ENCODE measurements around the gene UEVLD.

Gene UEVLD

GRCh38 chr11:18581825-18582224, 6.7 kb downstream of the UEVLD start:
- DNase-seq (ENCODE audit: low read depth) = no peak

GRCh38 chr11:18580113-18580766, 8.3 kb downstream of the UEVLD start:
- no peak for DNase-seq (ENCODE audit: low read depth)

DNA sequence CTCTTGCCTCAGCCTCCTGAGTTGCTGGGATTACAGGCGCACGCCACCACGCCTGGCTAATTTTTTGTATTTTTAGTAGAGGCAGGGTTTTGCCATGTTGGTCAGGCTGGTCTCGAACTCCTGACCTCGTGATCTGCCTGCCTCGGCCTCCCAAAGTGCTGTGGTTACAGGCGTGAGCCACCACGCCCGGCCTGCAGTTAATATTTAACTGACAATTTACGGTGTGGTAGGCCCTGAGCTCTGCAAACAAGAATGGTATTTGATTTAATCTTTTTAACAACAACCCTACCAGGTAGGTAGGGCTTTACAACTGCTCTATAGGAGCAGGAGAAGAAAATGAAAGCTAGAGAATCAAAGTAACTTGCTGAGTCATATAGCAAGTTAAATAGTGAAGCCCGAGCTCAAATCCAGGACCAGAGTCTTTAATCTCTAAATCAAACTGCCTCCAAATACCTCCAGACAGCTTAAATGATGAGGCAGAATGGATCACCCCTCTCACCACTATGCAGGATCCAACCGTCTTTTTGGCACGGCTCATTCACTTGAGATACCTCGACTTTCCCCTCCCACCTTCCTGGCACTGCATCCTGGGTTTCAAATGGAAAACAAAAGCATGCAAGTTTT, 9.4 kb downstream of the UEVLD start:
- no peak for DNase-seq (ENCODE audit: low read depth)

- no peak for DNase-seq (ENCODE audit: low read depth)
Observed at GRCh38 chr11:18575361-18575760, 13.2 kb downstream of the UEVLD start.

DNA sequence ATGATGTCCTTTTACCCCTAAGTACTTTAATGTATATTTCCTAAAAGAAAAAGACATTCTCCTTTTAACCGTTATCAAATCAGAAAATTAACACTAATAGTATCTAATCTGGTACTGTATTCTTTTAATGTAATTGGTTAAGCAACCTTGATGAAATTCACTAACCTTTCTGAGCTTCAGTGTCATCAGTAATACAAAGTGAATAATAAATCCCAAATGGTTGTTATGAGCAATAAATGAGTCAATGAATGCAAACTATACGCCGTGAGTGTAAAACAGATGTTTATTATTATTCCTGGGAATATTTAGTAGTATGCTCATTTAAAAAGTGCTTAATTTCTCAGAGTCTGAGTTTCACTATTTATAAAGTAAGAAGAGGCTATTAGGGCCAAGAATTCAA, 21.5 kb downstream of the UEVLD start:
- no peak for DNase-seq (ENCODE audit: low read depth)

GRCh38 chr11:18566406-18566805, 22.1 kb downstream of the UEVLD start:
- no peak for DNase-seq (ENCODE audit: low read depth)

DNA sequence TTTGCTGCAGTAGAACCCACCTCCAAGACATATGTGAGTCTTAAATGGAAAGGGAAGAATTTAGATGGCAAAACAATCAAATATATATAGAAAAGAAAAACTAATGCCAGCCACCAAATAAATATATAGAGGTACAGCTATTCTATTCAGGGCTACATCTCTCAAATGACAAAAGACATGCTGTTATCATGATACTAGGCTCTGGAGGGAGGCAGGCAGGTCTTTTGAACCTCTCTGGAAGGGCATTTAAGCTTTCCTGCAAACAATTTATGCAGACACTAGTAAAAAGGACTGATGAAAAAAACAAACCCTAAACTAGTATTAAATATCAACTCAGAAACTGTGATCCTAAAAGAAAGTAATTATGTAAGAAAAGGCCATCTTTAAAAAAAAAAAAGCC, 24.4 kb downstream of the UEVLD start:
- no peak for DNase-seq (ENCODE audit: low read depth)

DNA sequence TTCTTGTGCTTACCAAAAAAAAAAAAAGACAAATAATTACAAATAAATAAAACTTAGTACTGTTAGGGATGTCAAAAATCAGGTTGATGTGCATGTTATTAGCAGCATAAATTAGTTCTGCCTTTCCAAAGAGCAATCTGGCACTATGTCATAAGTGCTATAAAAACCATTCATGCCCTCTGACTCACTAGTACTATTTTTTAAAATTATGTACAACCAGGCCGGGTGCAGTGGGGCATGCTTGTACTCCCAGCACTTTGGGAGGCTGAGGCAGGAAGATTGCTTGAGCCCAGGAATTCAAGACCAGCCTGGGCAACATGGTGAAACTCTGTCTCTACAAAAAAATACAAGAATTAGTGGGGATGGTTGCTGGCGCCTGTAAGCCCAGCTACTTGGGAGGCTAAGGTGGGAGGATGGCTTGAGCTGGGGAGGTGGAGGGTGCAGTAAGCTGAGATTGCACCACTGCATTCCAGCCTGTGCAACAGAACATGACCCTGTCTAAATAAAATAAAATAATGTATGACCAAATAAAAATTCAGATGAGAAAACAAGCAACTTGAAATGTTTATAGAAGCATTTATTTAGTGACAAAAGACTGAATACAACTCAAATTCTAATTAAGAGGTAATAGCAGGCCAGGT, 25.3 kb downstream of the UEVLD start:
- DNase-seq (ENCODE audit: low read depth) = no peak

- DNase-seq (ENCODE audit: low read depth) = no peak
Observed at GRCh38 chr11:18548001-18548400, 40.5 kb downstream of the UEVLD start.

DNA sequence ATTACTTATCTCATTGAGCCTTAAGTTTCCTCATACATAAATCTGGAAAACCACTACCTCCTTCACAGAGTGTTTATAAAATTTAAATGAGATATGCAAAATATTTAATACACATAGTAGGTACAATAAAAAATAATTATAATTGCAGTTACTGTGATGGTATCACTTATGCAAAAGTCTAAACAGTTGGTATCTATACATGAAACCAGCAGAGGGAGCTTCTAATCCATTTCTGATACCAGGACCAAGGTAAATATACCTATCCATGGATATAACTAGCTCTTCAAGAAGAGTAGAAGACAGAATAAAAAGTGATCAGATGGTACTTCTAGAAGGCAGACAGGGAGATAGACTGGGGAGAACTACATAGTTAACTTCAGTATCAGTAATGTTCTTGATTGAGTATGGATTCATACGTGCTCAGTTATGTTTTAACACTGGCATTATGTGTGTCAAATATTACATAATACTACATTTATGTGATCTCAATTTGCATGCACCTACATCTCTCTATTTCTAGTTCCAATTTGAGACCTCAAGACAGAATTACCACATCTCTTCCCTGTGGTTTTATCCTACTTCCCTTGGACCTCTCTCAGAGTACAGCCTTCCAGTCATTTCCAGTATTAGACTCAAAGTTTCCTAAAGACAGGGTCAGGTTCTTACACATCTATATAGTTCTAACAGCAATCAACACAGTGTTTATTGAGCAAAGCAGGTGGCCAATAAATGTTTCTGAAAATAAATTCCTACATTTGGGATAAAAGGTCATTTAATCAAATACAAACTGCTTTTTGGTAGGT, 48.1 kb downstream of the UEVLD start:
- no peak for DNase-seq (ENCODE audit: low read depth)

DNA sequence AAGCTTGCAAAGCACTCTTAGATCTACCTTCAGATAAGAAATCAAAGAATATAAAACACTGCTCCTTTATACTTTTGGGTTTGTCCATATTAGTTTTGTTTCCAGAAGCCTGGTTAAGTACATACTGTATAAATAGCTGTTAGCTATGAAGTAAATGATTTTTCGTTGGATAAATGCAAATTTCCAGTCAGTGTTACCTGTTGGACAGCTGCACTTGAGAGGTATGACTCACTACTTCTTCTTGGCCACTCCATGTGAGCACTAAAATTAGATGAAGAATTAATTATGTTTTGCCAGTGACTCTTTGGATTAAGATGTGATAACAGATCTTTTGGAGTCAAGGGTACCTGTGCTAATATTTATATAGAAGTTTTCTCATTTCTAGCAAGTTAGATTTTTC, 52.3 kb downstream of the UEVLD start:
- no peak for DNase-seq (ENCODE audit: low read depth)

- no peak for DNase-seq (ENCODE audit: low read depth)
Observed at GRCh38 chr11:18534245-18534644, 54.3 kb downstream of the UEVLD start.

- DNase-seq (ENCODE audit: low read depth) = no peak
Observed at GRCh38 chr11:18533365-18533764, 55.2 kb downstream of the UEVLD start.

DNA sequence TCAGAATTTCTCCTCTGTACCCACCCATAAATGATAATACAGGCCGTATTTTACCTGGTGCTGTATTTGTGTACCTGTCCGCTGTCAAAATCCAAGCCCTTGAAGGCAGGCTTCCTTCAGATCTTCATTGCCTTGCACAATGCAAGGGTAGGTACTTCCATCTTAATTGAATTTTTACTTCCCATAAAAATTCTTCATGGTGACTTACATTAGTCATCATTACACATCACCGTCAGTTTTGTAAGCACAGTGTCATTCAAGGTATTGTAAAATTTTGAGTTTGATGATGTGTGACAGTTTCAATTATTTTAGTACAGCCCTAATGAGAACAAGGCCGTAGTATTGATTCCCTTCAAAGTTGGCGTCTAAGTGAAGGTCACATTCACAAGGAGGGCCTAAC, 61.0 kb downstream of the UEVLD start:
- no peak for DNase-seq (ENCODE audit: low read depth)

DNA sequence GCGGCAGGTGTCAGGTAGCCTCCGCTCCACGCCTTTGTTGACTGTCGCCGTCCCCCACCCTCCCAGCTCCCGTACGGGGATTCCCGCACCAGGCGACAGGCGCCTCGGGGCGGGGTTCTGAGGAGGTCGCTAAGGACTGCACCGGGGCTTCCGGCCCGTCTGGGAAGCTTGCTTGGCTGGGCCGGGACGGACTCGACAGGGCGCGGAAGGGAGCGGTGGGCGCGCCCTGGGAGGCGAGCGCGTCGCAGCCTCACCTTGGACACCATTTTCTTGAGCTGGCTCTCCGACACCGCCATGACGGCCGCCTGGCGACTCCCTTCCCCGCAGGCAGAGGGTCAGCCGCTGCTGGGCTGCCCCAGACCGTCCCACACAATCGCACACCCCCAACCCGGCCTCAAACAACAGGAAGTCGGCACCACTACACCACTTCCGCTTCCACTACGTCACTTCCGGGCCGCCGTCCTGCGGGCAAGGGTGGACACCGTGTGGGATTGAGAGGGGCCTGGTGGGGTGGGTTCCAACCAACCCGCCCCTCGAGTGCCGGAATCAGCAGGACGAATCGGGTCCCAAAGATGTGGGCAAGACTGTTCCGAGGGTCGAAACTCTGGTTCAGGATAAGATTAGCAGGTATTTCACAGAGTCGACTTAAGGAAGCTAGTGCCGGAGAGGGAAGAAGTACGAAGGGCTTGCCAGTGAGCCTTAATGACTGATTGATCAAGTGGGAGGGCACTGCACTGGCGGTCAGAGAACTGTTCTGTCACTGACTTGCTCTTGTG, 61.8 kb downstream of the UEVLD start, which contains the start of gene TSG101:
Gene TSG101 (minus strand): TSS at position 422 of the 776 bp plus-strand sequence. CDS start 126 bp downstream, at position 296.
- peak; percentile 89 for DNase-seq (ENCODE audit: low read depth)

- DNase-seq (ENCODE audit: low read depth) = no peak
Observed at GRCh38 chr11:18526130-18526520, 62.4 kb downstream of the UEVLD start.

GRCh38 chr11:18524248-18524647, 64.3 kb downstream of the UEVLD start:
- no peak for DNase-seq (ENCODE audit: low read depth)

- no peak for DNase-seq (ENCODE audit: low read depth)
Observed at GRCh38 chr11:18523084-18523483, 65.5 kb downstream of the UEVLD start.

DNA sequence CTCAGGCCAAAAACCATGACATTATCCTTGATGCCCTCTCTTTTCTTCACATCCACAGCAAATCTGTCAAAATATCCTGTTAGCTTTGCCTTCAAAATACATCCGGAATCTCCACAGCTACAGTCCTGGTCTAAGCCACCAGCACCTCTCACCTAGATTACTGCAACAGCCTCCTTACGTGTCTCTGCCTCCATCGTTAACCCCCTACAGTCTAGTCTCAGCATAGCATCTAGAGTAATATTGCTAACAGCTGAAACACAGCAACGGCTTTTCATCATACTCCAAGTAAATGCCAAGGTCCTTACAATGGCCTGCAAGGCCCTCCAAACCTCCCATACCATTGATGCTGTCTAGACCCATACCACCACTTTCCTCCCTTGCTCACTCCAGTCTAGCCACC, 66.1 kb downstream of the UEVLD start:
- DNase-seq (ENCODE audit: low read depth) = no peak

- no peak for DNase-seq (ENCODE audit: low read depth)
Observed at GRCh38 chr11:18521122-18521521, 67.4 kb downstream of the UEVLD start.

- DNase-seq (ENCODE audit: low read depth) = no peak
Observed at GRCh38 chr11:18502352-18502751, 86.2 kb downstream of the UEVLD start.

DNA sequence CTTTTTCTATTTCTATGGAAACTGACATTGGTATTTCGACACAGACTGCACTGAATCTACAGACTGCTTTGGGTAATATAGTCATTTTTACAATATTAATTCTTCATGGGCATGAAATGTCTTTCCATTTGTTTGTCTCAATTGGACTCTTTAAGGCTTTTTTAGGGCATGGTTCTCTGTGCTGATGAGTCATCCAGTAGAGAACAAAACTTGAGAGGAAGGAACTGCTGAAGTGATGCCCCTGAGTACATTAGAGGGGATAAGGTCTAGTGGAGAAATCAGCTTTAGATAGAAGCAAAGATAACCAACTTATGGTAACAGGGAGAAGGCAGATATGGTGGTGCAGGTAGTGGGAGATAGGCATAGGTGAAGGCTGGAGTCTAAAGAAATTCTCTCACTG, 86.9 kb downstream of the UEVLD start:
- no peak for DNase-seq (ENCODE audit: low read depth)
